Measurements from ENCODE around the gene CBS.
"Not testable (repeated sequence)": the region's sequence is repeated elsewhere in the genome, so short reads cannot be mapped to it uniquely, and the experiment has no call there.

The CBS gene

GRCh38 chr21:43045165-43045875 is 30.3 kb downstream of the CBS start:
- not testable (repeated sequence) for H3K27me3 ChIP-seq (ENCODE audit: insufficient read depth, poor library complexity, severe bottlenecking); H3K4me3 ChIP-seq (replicated peaks; ENCODE audit: insufficient read depth, low read length); DNase-seq (ENCODE audit: low read depth in 1 of 2, low spot score in 1 of 2)
- peak overlapping the region; percentile 61; the same call in 1 of the 2 replicates for H3K27ac ChIP-seq (replicated peaks)

- not testable (repeated sequence) for H3K27ac ChIP-seq (replicated peaks); H3K27me3 ChIP-seq (ENCODE audit: insufficient read depth, poor library complexity, severe bottlenecking); H3K4me3 ChIP-seq (replicated peaks; ENCODE audit: insufficient read depth, low read length)
- peak in 1 of 2 experiments; percentile 27 for DNase-seq (ENCODE audit: low read depth in 1 of 2, low spot score in 1 of 2)
Observed at GRCh38 chr21:43044547-43044946, 31.1 kb downstream of the CBS start.

GRCh38 chr21:43043291-43043690 is 32.3 kb downstream of the CBS start:
- not testable (repeated sequence) for H3K27me3 ChIP-seq (ENCODE audit: insufficient read depth, poor library complexity, severe bottlenecking); DNase-seq (ENCODE audit: low read depth in 1 of 2, low spot score in 1 of 2); H3K4me3 ChIP-seq (replicated peaks; ENCODE audit: insufficient read depth, low read length); H3K27ac ChIP-seq (replicated peaks)

DNA sequence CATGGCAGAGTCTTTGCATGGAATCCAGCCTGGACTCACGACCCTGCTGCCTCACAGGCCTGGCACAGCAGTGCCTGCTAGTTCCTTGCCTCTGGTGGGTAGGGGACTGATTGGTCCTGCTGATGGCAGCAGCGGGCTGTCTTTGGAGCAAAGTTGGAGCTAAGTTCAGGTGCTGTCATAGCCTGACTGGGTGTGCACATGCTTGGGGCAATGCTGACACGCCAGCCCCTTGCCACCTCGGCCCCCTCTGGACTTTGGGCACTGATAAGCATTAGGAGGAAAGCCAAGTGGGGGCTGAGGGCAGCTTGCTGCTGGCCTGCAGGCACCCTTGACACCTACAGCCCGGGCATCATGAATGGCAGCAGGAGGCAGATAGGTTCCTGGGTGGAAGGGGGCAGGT is 33.5 kb downstream of the CBS start:
- not testable (repeated sequence) for H3K4me3 ChIP-seq (replicated peaks; ENCODE audit: insufficient read depth, low read length); H3K27me3 ChIP-seq (ENCODE audit: insufficient read depth, poor library complexity, severe bottlenecking); DNase-seq (ENCODE audit: low read depth in 1 of 2, low spot score in 1 of 2); H3K27ac ChIP-seq (replicated peaks)

DNA sequence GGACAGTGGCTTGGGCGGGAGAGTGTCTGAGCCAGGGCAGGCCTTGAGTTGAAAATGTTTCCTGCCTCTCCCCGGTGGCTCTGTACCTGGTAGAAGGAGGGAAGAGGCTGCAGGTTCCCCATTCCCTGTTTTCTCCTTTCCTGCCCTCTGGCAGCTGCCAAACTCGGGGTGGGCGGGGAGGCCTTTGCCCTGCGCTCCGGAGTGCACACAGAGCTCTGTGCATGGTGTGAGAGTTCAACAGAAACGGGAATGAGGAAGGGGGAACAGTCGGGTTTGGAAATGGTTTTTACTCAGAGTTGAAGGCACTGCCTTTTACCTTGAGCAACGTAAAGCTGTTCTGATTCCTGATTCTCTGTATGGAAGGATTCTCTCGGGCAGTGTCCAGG is 37.0 kb downstream of the CBS start:
- H3K4me3 ChIP-seq (replicated peaks; ENCODE audit: insufficient read depth, low read length); H3K27me3 ChIP-seq (ENCODE audit: insufficient read depth, poor library complexity, severe bottlenecking); H3K27ac ChIP-seq (replicated peaks); DNase-seq (ENCODE audit: low read depth in 1 of 2, low spot score in 1 of 2): not testable (repeated sequence)

- H3K4me3 ChIP-seq (replicated peaks; ENCODE audit: insufficient read depth, low read length); DNase-seq (ENCODE audit: low read depth in 1 of 2, low spot score in 1 of 2); H3K27ac ChIP-seq (replicated peaks); H3K27me3 ChIP-seq (ENCODE audit: insufficient read depth, poor library complexity, severe bottlenecking): not testable (repeated sequence)
Observed at GRCh38 chr21:43037918-43038658, 37.5 kb downstream of the CBS start.

DNA sequence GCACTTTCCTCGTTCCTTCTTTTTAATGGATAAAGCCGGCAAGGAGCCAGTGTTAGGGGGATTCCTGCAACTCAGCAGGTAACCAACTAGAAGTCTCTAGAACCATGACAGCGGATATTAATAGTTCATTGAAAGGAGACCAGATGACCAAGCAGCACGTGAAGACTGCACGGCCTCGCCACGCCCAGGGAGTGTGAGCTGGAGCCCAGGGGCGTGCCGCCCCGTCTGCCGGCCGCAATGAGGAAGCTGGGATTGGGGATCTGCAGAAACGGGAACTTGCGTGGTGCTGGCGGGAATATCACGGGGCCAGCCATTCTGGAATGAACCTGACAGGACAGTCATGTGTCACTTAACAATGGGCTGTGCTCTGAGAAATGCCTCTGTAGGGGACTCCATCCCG is 38.7 kb downstream of the CBS start:
- not testable (repeated sequence) for H3K27me3 ChIP-seq (ENCODE audit: insufficient read depth, poor library complexity, severe bottlenecking); H3K4me3 ChIP-seq (replicated peaks; ENCODE audit: insufficient read depth, low read length); H3K27ac ChIP-seq (replicated peaks)
- DNase-seq (ENCODE audit: low read depth in 1 of 2, low spot score in 1 of 2): peak in 1 of 2 experiments; percentile 73
- TF ChIP-seq SPI1 (IDR thresholded peaks at IDR 0.05; ENCODE audit: borderline replicate concordance, low read depth): 0 out of 2 replicates have a peak, but pooled peaks have one; percentile 14

GRCh38 chr21:43034826-43035225 is 40.8 kb downstream of the CBS start:
- DNase-seq (ENCODE audit: low read depth in 1 of 2, low spot score in 1 of 2): no peak
- no peak overlapping the region for H3K4me3 ChIP-seq (replicated peaks; ENCODE audit: insufficient read depth, low read length)
- no peak overlapping the region for H3K27ac ChIP-seq (replicated peaks)
- no peaks in the 10 kb centered on the region for H3K27me3 ChIP-seq (ENCODE audit: insufficient read depth, poor library complexity, severe bottlenecking)
- TF ChIP-seq REST (IDR thresholded peaks at IDR 0.05; ENCODE audit: insufficient replicate concordance, low read depth): no peak
- TF ChIP-seq SPI1 (IDR thresholded peaks at IDR 0.05; ENCODE audit: borderline replicate concordance, low read depth): no peak
- TF ChIP-seq, protein P1, sequence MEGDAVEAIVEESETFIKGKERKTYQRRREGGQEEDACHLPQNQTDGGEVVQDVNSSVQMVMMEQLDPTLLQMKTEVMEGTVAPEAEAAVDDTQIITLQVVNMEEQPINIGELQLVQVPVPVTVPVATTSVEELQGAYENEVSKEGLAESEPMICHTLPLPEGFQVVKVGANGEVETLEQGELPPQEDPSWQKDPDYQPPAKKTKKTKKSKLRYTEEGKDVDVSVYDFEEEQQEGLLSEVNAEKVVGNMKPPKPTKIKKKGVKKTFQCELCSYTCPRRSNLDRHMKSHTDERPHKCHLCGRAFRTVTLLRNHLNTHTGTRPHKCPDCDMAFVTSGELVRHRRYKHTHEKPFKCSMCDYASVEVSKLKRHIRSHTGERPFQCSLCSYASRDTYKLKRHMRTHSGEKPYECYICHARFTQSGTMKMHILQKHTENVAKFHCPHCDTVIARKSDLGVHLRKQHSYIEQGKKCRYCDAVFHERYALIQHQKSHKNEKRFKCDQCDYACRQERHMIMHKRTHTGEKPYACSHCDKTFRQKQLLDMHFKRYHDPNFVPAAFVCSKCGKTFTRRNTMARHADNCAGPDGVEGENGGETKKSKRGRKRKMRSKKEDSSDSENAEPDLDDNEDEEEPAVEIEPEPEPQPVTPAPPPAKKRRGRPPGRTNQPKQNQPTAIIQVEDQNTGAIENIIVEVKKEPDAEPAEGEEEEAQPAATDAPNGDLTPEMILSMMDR (IDR thresholded peaks at IDR 0.05; ENCODE audit: insufficient read depth, low read length): no peak
- no peak for TF ChIP-seq GABPA (IDR thresholded peaks at IDR 0.05; ENCODE audit: low read depth)
- no peak for TF ChIP-seq POLR2AphosphoS5 (IDR thresholded peaks at IDR 0.05; ENCODE audit: low read depth)
